ENCODE results near the gene TBX10.

DNA sequence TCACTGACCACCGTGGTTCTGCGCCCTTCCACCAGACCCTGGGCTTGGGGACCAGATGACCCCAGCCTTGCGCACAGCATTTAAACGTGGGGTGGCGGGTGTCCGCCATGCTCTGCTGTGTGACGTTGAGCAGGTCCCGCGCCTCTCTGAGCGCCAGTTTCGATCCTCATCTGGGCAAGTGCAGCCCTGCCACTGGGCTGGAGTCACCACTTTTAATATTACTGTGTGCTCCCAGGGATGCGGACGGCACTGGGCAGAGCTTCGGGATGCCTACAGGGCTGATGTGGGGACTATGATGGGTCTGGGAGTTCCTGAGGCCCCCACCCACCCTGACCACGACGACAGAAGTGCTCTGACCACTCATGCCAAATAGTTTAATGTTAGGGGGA lies 8.6 kb downstream of the TBX10 start:
- TF ChIP-seq, protein P1, sequence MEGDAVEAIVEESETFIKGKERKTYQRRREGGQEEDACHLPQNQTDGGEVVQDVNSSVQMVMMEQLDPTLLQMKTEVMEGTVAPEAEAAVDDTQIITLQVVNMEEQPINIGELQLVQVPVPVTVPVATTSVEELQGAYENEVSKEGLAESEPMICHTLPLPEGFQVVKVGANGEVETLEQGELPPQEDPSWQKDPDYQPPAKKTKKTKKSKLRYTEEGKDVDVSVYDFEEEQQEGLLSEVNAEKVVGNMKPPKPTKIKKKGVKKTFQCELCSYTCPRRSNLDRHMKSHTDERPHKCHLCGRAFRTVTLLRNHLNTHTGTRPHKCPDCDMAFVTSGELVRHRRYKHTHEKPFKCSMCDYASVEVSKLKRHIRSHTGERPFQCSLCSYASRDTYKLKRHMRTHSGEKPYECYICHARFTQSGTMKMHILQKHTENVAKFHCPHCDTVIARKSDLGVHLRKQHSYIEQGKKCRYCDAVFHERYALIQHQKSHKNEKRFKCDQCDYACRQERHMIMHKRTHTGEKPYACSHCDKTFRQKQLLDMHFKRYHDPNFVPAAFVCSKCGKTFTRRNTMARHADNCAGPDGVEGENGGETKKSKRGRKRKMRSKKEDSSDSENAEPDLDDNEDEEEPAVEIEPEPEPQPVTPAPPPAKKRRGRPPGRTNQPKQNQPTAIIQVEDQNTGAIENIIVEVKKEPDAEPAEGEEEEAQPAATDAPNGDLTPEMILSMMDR (IDR thresholded peaks at IDR 0.05): no peak
- TF ChIP-seq POLR2A (IDR thresholded peaks at IDR 0.05) (no peak), EP300 (IDR thresholded peaks at IDR 0.05) (no peak), POLR2AphosphoS5 (IDR thresholded peaks at IDR 0.05) (no peak)

Measured in upper lobe of left lung (tissue), 4 donors.